ENCODE results near the gene SIRT1.

DNA sequence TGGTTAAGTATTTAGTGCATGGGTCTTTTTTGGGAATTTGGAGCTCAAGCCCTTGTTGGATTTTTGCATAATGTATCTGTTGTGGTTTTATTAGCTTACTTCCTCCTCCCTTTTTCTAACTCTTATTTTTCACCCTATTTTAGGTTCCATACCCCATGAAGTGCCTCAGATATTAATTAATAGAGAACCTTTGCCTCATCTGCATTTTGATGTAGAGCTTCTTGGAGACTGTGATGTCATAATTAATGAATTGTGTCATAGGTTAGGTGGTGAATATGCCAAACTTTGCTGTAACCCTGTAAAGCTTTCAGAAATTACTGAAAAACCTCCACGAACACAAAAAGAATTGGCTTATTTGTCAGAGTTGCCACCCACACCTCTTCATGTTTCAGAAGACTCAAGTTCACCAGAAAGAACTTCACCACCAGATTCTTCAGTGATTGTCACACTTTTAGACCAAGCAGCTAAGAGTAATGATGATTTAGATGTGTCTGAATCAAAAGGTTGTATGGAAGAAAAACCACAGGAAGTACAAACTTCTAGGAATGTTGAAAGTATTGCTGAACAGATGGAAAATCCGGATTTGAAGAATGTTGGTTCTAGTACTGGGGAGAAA is 28.0 kb downstream of the SIRT1 start:
- TF ChIP-seq EZH2phosphoT487 (IDR thresholded peaks at IDR 0.05; ENCODE audit: borderline replicate concordance, low read length): no peak
- TF ChIP-seq, protein P1, sequence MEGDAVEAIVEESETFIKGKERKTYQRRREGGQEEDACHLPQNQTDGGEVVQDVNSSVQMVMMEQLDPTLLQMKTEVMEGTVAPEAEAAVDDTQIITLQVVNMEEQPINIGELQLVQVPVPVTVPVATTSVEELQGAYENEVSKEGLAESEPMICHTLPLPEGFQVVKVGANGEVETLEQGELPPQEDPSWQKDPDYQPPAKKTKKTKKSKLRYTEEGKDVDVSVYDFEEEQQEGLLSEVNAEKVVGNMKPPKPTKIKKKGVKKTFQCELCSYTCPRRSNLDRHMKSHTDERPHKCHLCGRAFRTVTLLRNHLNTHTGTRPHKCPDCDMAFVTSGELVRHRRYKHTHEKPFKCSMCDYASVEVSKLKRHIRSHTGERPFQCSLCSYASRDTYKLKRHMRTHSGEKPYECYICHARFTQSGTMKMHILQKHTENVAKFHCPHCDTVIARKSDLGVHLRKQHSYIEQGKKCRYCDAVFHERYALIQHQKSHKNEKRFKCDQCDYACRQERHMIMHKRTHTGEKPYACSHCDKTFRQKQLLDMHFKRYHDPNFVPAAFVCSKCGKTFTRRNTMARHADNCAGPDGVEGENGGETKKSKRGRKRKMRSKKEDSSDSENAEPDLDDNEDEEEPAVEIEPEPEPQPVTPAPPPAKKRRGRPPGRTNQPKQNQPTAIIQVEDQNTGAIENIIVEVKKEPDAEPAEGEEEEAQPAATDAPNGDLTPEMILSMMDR (conservative IDR thresholded peaks at IDR 0.05; ENCODE audit: low read depth, low read length): no peak

Data from PC-3 (cell line).